GM12878 (cell line): ENCODE measurements around the gene BNIP5.

Experiments used
- BHLHE40 ChIP-seq, 2 experiments: fragments of 450-650 bp in 1 of 2; IDR thresholded peaks; 2 replicates each; pipeline ENCODE4 v1.6.1; 2011 to 2017; ENCODE audit warnings: low read depth in 2 of 2, borderline replicate concordance in 1 of 2, improper control_type of control experiment in 1 of 2, low read length in 1 of 2, mild to moderate bottlenecking in 1 of 2
- BRCA1 ChIP-seq: IDR thresholded peaks from 2 replicates; pipeline ENCODE4 v1.6.1; 2011; ENCODE audit warnings: low read depth, low read length, improper control_type of control experiment
- CEBPB ChIP-seq, 2 experiments: fragments of 150-350 bp in 1 of 2; IDR thresholded peaks; 2 replicates each; pipeline ENCODE4 v1.6.1; 2012 to 2014; ENCODE audit warnings: low read depth in 2 of 2, low read length in 2 of 2, borderline replicate concordance in 1 of 2, inconsistent platforms in 1 of 2
- CHD2 ChIP-seq: IDR thresholded peaks from 2 replicates; pipeline ENCODE4 v1.6.1; 2011; ENCODE audit warnings: low read depth, low read length, improper control_type of control experiment, borderline replicate concordance
- EP300 ChIP-seq, 2 experiments: fragments of 150-350 bp in 1 of 2; IDR thresholded peaks; 2 replicates each; pipeline ENCODE4 v1.6.1; 2011 to 2012; ENCODE audit warnings: low read depth in 2 of 2, low read length in 2 of 2, borderline replicate concordance in 1 of 2, improper control_type of control experiment in 1 of 2, inconsistent platforms in 1 of 2; ENCODE audit not compliant: control insufficient read depth in 1 of 2
- MYC ChIP-seq: IDR thresholded peaks from 2 replicates; pipeline ENCODE4 v1.6.1; 2011; ENCODE audit warnings: mild to moderate bottlenecking, low read length, moderate library complexity, inconsistent platforms; ENCODE audit not compliant: insufficient read depth, insufficient replicate concordance, insufficient read length, severe bottlenecking
- POLR2A ChIP-seq: IDR thresholded peaks from 2 replicates; pipeline ENCODE4 v1.6.1; 2011; ENCODE audit warnings: low read depth, mild to moderate bottlenecking, low read length
- POLR2AphosphoS5 ChIP-seq: IDR thresholded peaks from 2 replicates; pipeline ENCODE4 v1.6.1; 2011; ENCODE audit warnings: mild to moderate bottlenecking, low read length, inconsistent platforms
- REST ChIP-seq: IDR thresholded peaks from 2 replicates; pipeline ENCODE4 v1.6.1; 2012; ENCODE audit warnings: mild to moderate bottlenecking, low read depth, low read length
- SP1 ChIP-seq: IDR thresholded peaks from one replicate; pipeline ENCODE4 v1.6.1; 2011; ENCODE audit warnings: low read depth, low read length
- TF ChIP-seq, protein P1 (sequence below), 3 experiments: IDR thresholded peaks in 2 of 3; conservative IDR thresholded peaks in 1 of 3; 2 replicates each; pipeline ENCODE4 v1.5.1; 2011; ENCODE audit warnings: low read depth in 3 of 3, low read length in 3 of 3, mild to moderate bottlenecking in 3 of 3, control low read depth in 2 of 3, moderate library complexity in 2 of 3, inconsistent platforms in 1 of 3, mixed read lengths in 1 of 3; ENCODE audit not compliant: control insufficient read depth in 2 of 3, insufficient read depth in 1 of 3; ENCODE audit errors: extremely low read depth in 1 of 3

- TF ChIP-seq EP300 (IDR thresholded peaks at IDR 0.05; ENCODE audit: borderline replicate concordance in 1 of 2, control insufficient read depth in 1 of 2, low read depth in 2 of 2, low read length in 2 of 2) (no peak), CHD2 (no peak), BHLHE40 (IDR thresholded peaks at IDR 0.05; ENCODE audit: borderline replicate concordance in 1 of 2, low read depth in 2 of 2, low read length in 1 of 2) (no peak), SP1 (no peak), MYC (no peak), POLR2AphosphoS5 (no peak), POLR2A (no peak), CEBPB (IDR thresholded peaks at IDR 0.05; ENCODE audit: borderline replicate concordance in 1 of 2, low read depth in 2 of 2, low read length in 2 of 2) (no peak), BRCA1 (no peak), REST (no peak)
- TF ChIP-seq, protein P1, sequence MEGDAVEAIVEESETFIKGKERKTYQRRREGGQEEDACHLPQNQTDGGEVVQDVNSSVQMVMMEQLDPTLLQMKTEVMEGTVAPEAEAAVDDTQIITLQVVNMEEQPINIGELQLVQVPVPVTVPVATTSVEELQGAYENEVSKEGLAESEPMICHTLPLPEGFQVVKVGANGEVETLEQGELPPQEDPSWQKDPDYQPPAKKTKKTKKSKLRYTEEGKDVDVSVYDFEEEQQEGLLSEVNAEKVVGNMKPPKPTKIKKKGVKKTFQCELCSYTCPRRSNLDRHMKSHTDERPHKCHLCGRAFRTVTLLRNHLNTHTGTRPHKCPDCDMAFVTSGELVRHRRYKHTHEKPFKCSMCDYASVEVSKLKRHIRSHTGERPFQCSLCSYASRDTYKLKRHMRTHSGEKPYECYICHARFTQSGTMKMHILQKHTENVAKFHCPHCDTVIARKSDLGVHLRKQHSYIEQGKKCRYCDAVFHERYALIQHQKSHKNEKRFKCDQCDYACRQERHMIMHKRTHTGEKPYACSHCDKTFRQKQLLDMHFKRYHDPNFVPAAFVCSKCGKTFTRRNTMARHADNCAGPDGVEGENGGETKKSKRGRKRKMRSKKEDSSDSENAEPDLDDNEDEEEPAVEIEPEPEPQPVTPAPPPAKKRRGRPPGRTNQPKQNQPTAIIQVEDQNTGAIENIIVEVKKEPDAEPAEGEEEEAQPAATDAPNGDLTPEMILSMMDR (IDR thresholded peaks at IDR 0.05 in 2 of 3, conservative IDR thresholded peaks at IDR 0.05 in 1 of 3; ENCODE audit: control insufficient read depth in 2 of 3, extremely low read depth in 1 of 3, insufficient read depth in 1 of 3, low read depth in 3 of 3, low read length in 3 of 3): no peak
Observed at GRCh38 chr6:36315921-36316320, 20.8 kb downstream of the BNIP5 start.
